NCI-H226 (cell line): ENCODE data around the gene OR7G2.
"Not testable (repeated sequence)": the region's sequence is repeated elsewhere in the genome, so short reads cannot be mapped to it uniquely, and the experiment has no call there.

Experiments
- DNase-seq: peaks from one replicate; pipeline ENCODE4 v3.0.0-alpha.2; 2015

Gene OR7G2

GRCh38 chr19:9071720-9072119 lies 35.6 kb downstream of the OR7G2 start:
- not testable (repeated sequence) for DNase-seq

- DNase-seq = no peak
These were observed 37.2 kb downstream of the OR7G2 start for GRCh38 chr19:9070066-9070465.

GRCh38 chr19:9065457-9066014 lies 41.7 kb downstream of the OR7G2 start:
- DNase-seq = no peak

GRCh38 chr19:9061879-9062278 lies 45.4 kb downstream of the OR7G2 start:
- DNase-seq = peak; percentile 26

- DNase-seq = no peak
These were observed 46.5 kb downstream of the OR7G2 start for GRCh38 chr19:9060564-9061340.

GRCh38 chr19:9058905-9059667 lies 48.2 kb downstream of the OR7G2 start:
- peak; percentile 88 for DNase-seq

- DNase-seq = no peak
These were observed 49.6 kb downstream of the OR7G2 start for GRCh38 chr19:9057505-9058258.

- not testable (repeated sequence) for DNase-seq
These were observed 51.1 kb downstream of the OR7G2 start for GRCh38 chr19:9056131-9056530.

GRCh38 chr19:9054765-9055164 lies 52.5 kb downstream of the OR7G2 start:
- DNase-seq = no peak

- DNase-seq = no peak
These were observed 53.1 kb downstream of the OR7G2 start for GRCh38 chr19:9054207-9054606.

GRCh38 chr19:9053674-9054073 lies 53.6 kb downstream of the OR7G2 start:
- not testable (repeated sequence) for DNase-seq

- no peak for DNase-seq
These were observed 54.4 kb downstream of the OR7G2 start for GRCh38 chr19:9052894-9053293.
